HT1080 (cell line): ENCODE measurements around the gene ZNF511. TPM values are rescaled to one million over a fixed set of nuclear protein-coding genes. Genes with fewer than 3 reads are reported as not detected.

Experiments used
- DNase-seq: peaks from one replicate; pipeline ENCODE4 v3.0.0-alpha.2; 2015; ENCODE audit warnings: low read depth
- total RNA-seq: library from RNA; depleted of rRNA; stranded (reverse); fragments of >200 nt; shearing (Covaris generic); gene quantifications from 2 replicates; pipeline ENCODE4 v1.2.3, GENCODE V29; 2014

The ZNF511 gene
- total RNA-seq, 1 experiment from 2014 or later: 102 TPM

- no peak for DNase-seq
Observed at GRCh38 chr10:133335246-133336117, 26.8 kb downstream of the ZNF511 start.

GRCh38 chr10:133336118-133336576, 27.4 kb downstream of the ZNF511 start:
- no peak for DNase-seq

GRCh38 chr10:133336577-133337369, 28.1 kb downstream of the ZNF511 start, which contains the start of gene CALY:
CALY (minus strand) TSS chr10:133336896; CDS start chr10:133328989, 7,907 bp downstream.
- no peak for DNase-seq

GRCh38 chr10:133337370-133337725, 28.6 kb downstream of the ZNF511 start:
- DNase-seq: no peak

GRCh38 chr10:133338080-133339071, 29.7 kb downstream of the ZNF511 start:
- no peak for DNase-seq

- no peak for DNase-seq
Observed at GRCh38 chr10:133339708-133340380, 31.1 kb downstream of the ZNF511 start.

GRCh38 chr10:133341983-133342382, 33.3 kb downstream of the ZNF511 start:
- no peak for DNase-seq

- DNase-seq: no peak
Observed at GRCh38 chr10:133342942-133343341, 34.2 kb downstream of the ZNF511 start.

GRCh38 chr10:133343558-133343957, 34.8 kb downstream of the ZNF511 start:
- peak; percentile 34 for DNase-seq

GRCh38 chr10:133344236-133344635, 35.5 kb downstream of the ZNF511 start:
- no peak for DNase-seq

- no peak for DNase-seq
Observed at GRCh38 chr10:133346413-133346812, 37.7 kb downstream of the ZNF511 start.

GRCh38 chr10:133347710-133348517, 39.2 kb downstream of the ZNF511 start:
- DNase-seq: no peak

- DNase-seq: no peak
Observed at GRCh38 chr10:133349160-133349568, 40.5 kb downstream of the ZNF511 start.

- no peak for DNase-seq
Observed at GRCh38 chr10:133349577-133350011, 40.9 kb downstream of the ZNF511 start.

GRCh38 chr10:133350283-133350949, 41.7 kb downstream of the ZNF511 start:
- DNase-seq: no peak

GRCh38 chr10:133350950-133351329, 42.2 kb downstream of the ZNF511 start:
- DNase-seq: no peak

GRCh38 chr10:133351408-133352318, 42.9 kb downstream of the ZNF511 start:
- no peak for DNase-seq
